ENCODE measurements around the gene XPO5. TPM values are rescaled to one million over a fixed set of nuclear protein-coding genes. Genes with fewer than 3 reads are reported as not detected.
A peak's percentile ranks its signal among the peaks of the same experiment; 100 is the strongest.
"Not testable (repeated sequence)": the region's sequence is repeated elsewhere in the genome, so short reads cannot be mapped to it uniquely, and the experiment has no call there.

Gene XPO5
- total RNA-seq, 2 donors from 2014 or later = 70.8 to 74.3 TPM

GRCh38 chr6:43572015-43572414 is 3.8 kb downstream of the XPO5 start:
- no peaks in the 10 kb centered on the region for H3K9me3 Mint-ChIP-seq
- 92 to 95% methylated on average over 4 of the region's 4 CpGs for WGBS, 2 experiments (ENCODE audit: insufficient coverage in 1 of 2, insufficient read length in 1 of 2)
- H3K27ac ChIP-seq (ENCODE audit: low read depth, low read length) = no peak overlapping the region

GRCh38 chr6:43570876-43571441 is 4.9 kb downstream of the XPO5 start:
- Histone ChIP-seq H3K9ac (ENCODE audit: extremely low read depth, low read length, poor library complexity, severe bottlenecking) (no peak overlapping the region), H3K36me3 (ENCODE audit: control insufficient read depth, insufficient read depth, low read length) (peaks cover 58% of the 10 kb centered on the region), H3K4me3 (ENCODE audit: low read length) (no peak overlapping the region), H3K4me1 (ENCODE audit: control insufficient read depth, insufficient read depth, low read length) (peaks cover 4% of the 10 kb centered on the region), H3K9me3 (ENCODE audit: control insufficient read depth, low read length) (no peaks in the 10 kb centered on the region), H3K27ac (ENCODE audit: low read depth, low read length) (no peak overlapping the region), H3K27me3 (ENCODE audit: control insufficient read depth, insufficient read depth, low read length, poor library complexity, severe bottlenecking) (no peaks in the 10 kb centered on the region)
- Mint-ChIP-seq H3K36me3 (ENCODE audit: low read depth) (peaks cover 47% of the 10 kb centered on the region), H3K27ac (no peak overlapping the region), H3K4me3 (no peak overlapping the region), H3K9me3 (no peaks in the 10 kb centered on the region), H3K4me1 (peaks cover 5% of the 10 kb centered on the region), H3K27me3 (ENCODE audit: insufficient read depth) (no peaks in the 10 kb centered on the region)
- TF ChIP-seq CTCF (conservative IDR thresholded peaks at IDR 0.05) = no peak
- 95 to 96% methylated on average over 3 to 5 of the region's 5 CpGs for WGBS, 2 experiments (ENCODE audit: insufficient coverage in 1 of 2, insufficient read length in 1 of 2)
- DNase-seq = no peak

More at GRCh38 chr6:43572015-43572414, 3.8 kb downstream of the XPO5 start:
- H3K27me3 ChIP-seq (ENCODE audit: control insufficient read depth, insufficient read depth, low read length, poor library complexity, severe bottlenecking) = no peaks in the 10 kb centered on the region
- H3K4me1 ChIP-seq (ENCODE audit: control insufficient read depth, insufficient read depth, low read length) = peaks cover 4% of the 10 kb centered on the region
- H3K4me1 Mint-ChIP-seq = peaks cover 5% of the 10 kb centered on the region
- H3K27ac Mint-ChIP-seq = no peak overlapping the region
- peaks cover 55% of the 10 kb centered on the region for H3K36me3 ChIP-seq (ENCODE audit: control insufficient read depth, insufficient read depth, low read length)
- H3K36me3 Mint-ChIP-seq (ENCODE audit: low read depth) = peaks cover 44% of the 10 kb centered on the region
- no peaks in the 10 kb centered on the region for H3K9me3 ChIP-seq (ENCODE audit: control insufficient read depth, low read length)
- H3K4me3 ChIP-seq (ENCODE audit: low read length) = no peak overlapping the region
- TF ChIP-seq CTCF (conservative IDR thresholded peaks at IDR 0.05) = no peak
- peak; percentile 12 for DNase-seq
- H3K4me3 Mint-ChIP-seq = no peak overlapping the region
- no peak overlapping the region for H3K9ac ChIP-seq (ENCODE audit: extremely low read depth, low read length, poor library complexity, severe bottlenecking)
- no peaks in the 10 kb centered on the region for H3K27me3 Mint-ChIP-seq (ENCODE audit: insufficient read depth)

GRCh38 chr6:43559328-43559727 is 16.5 kb downstream of the XPO5 start:
- H3K36me3 ChIP-seq (ENCODE audit: control insufficient read depth, insufficient read depth, low read length) = peaks cover 90% of the 10 kb centered on the region
- H3K9ac ChIP-seq (ENCODE audit: extremely low read depth, low read length, poor library complexity, severe bottlenecking) = no peak overlapping the region
- Mint-ChIP-seq H3K9me3 (no peaks in the 10 kb centered on the region), H3K27ac (no peak overlapping the region), H3K36me3 (ENCODE audit: low read depth) (peaks cover 77% of the 10 kb centered on the region), H3K4me3 (no peak overlapping the region), H3K27me3 (ENCODE audit: insufficient read depth) (no peaks in the 10 kb centered on the region), H3K4me1 (no peaks in the 10 kb centered on the region)
- H3K9me3 ChIP-seq (ENCODE audit: control insufficient read depth, low read length) = no peaks in the 10 kb centered on the region
- no peak for TF ChIP-seq CTCF (conservative IDR thresholded peaks at IDR 0.05)
- H3K4me3 ChIP-seq (ENCODE audit: low read length) = no peak overlapping the region
- no peak for DNase-seq
- H3K27me3 ChIP-seq (ENCODE audit: control insufficient read depth, insufficient read depth, low read length, poor library complexity, severe bottlenecking) = no peaks in the 10 kb centered on the region
- no peak overlapping the region for H3K27ac ChIP-seq (ENCODE audit: low read depth, low read length)
- no peaks in the 10 kb centered on the region for H3K4me1 ChIP-seq (ENCODE audit: control insufficient read depth, insufficient read depth, low read length)

- H3K27me3 Mint-ChIP-seq (ENCODE audit: insufficient read depth); DNase-seq; H3K9me3 ChIP-seq (ENCODE audit: control insufficient read depth, low read length); H3K27ac Mint-ChIP-seq; H3K4me3 Mint-ChIP-seq; H3K4me1 Mint-ChIP-seq; H3K27ac ChIP-seq (ENCODE audit: low read depth, low read length); H3K4me3 ChIP-seq (ENCODE audit: low read length); H3K27me3 ChIP-seq (ENCODE audit: control insufficient read depth, insufficient read depth, low read length, poor library complexity, severe bottlenecking); H3K4me1 ChIP-seq (ENCODE audit: control insufficient read depth, insufficient read depth, low read length); H3K9ac ChIP-seq (ENCODE audit: extremely low read depth, low read length, poor library complexity, severe bottlenecking); H3K9me3 Mint-ChIP-seq: not testable (repeated sequence)
- 84% methylated on average over 7 of the region's 7 CpGs; no CpG with 5 or more reads in 1 of the 2 experiments for WGBS, 2 experiments (ENCODE audit: insufficient coverage in 1 of 2, insufficient read length in 1 of 2)
- peaks cover 83% of the 10 kb centered on the region for H3K36me3 Mint-ChIP-seq (ENCODE audit: low read depth)
- peaks cover 92% of the 10 kb centered on the region for H3K36me3 ChIP-seq (ENCODE audit: control insufficient read depth, insufficient read depth, low read length)
These were observed 18.2 kb downstream of the XPO5 start for GRCh38 chr6:43557620-43558019.
